ENCODE results near the gene TRAPPC6A. TPM values are rescaled to one million over a fixed set of nuclear protein-coding genes. Genes with fewer than 3 reads are reported as not detected.

The TRAPPC6A gene
- total and polyA plus RNA-seq, 2 of the 4 experiments (the other 2 are of a cell fraction) = 4.1 to 13.4 TPM

DNA sequence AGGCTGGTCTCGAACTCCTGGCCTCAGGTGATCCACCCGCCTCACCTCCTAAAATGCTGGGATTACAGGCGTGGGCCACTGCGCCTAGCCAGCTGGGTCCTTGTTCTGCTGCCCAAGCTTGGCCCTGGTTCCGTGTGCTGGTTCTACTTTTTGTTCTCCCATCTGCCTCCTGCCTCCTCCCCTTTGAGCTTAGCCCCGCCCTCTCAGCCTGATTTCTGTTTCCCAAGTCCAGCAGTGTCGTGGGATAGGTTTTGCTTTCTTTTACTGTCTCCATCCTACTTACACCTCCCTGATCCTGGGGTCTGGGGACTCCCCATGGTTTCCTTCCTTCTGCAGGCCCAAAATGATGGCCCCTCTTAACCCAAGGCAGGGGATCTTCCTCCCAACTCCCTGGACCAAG lies 2.9 kb upstream of the TRAPPC6A start:
- POLR2A ChIA-PET (ENCODE audit: unreplicated experiment) = no interaction called here
- Histone ChIP-seq H4K8ac (ENCODE audit: low read depth in 2 of 2, low read length in 2 of 2) (no peak overlapping the region), H3K9me3 (ENCODE audit: control insufficient read depth, insufficient read depth, low read length) (no peaks in the 10 kb centered on the region), H2BK15ac (ENCODE audit: low read depth, low read length) (no peak overlapping the region), H3K14ac (replicated peaks; ENCODE audit: low read depth, low read length) (no peak overlapping the region), H3K27ac (ENCODE audit: insufficient read depth, low read length) (no peak overlapping the region), H3K4me3 (ENCODE audit: insufficient read depth, low read depth, low read length) (no peak overlapping the region), H3K56ac (ENCODE audit: extremely low read depth, insufficient read depth, low read length) (no peak overlapping the region), H2AFZ (replicated peaks; ENCODE audit: low read length, poor library complexity) (no peak overlapping the region), H3K9me1 (ENCODE audit: insufficient read depth, low read length) (0 out of 2 replicates have a peak, but pooled peaks cover 12% of the 10 kb centered on the region), H2BK120ac (ENCODE audit: low read depth, low read length) (no peak overlapping the region), H4K91ac (ENCODE audit: insufficient read depth, low read depth, low read length) (no peak overlapping the region), H3K9ac (ENCODE audit: low read depth, low read length) (no peak overlapping the region), H3K36me3 (ENCODE audit: control insufficient read depth, insufficient read depth, low read length) (peaks cover 4% of the 10 kb centered on the region; the same call in 1 of the 2 replicates), H3K18ac (ENCODE audit: low read depth, low read length) (no peak overlapping the region), H3K27me3 (ENCODE audit: control insufficient read depth, insufficient read depth, low read length) (no peaks in the 10 kb centered on the region), H2BK20ac (ENCODE audit: low read depth, low read length) (no peak overlapping the region), H3K4me2 (ENCODE audit: low read depth, low read length) (no peak overlapping the region), H4K5ac (ENCODE audit: low read depth, low read length) (no peak overlapping the region), H2AK9ac (replicated peaks; ENCODE audit: low read depth, low read length, poor library complexity) (no peak overlapping the region), H3K23ac (ENCODE audit: low read depth, low read length) (no peak overlapping the region), H4K20me1 (ENCODE audit: insufficient read depth, low read length) (peaks cover 16% of the 10 kb centered on the region; the same call in 1 of the 2 replicates), H2BK5ac (ENCODE audit: low read depth, low read length, poor library complexity, severe bottlenecking) (no peak overlapping the region), H3K79me1 (ENCODE audit: low read depth in 1 of 2, low read length in 2 of 2) (peaks cover 11 to 45% of the 10 kb centered on the region in 2 experiments), H3K4me1 (ENCODE audit: control insufficient read depth, insufficient read depth, low read length) (peaks cover 4% of the 10 kb centered on the region; the same call in 1 of the 2 replicates), H3K4ac (ENCODE audit: low read depth, low read length) (no peak overlapping the region), H2AK5ac (ENCODE audit: low read depth, low read length) (0 out of 2 replicates have a peak overlapping the region, but pooled peaks have one; percentile 30)
- TF ChIP-seq CEBPB (IDR thresholded peaks at IDR 0.05; ENCODE audit: low read depth, low read length) (no peak), MAFK (IDR thresholded peaks at IDR 0.05; ENCODE audit: low read depth, low read length) (no peak), MXI1 (IDR thresholded peaks at IDR 0.05; ENCODE audit: borderline replicate concordance, low read depth, low read length) (no peak), RFX5 (IDR thresholded peaks at IDR 0.05; ENCODE audit: low read depth, low read length) (no peak), RCOR1 (IDR thresholded peaks at IDR 0.05; ENCODE audit: insufficient replicate concordance, low read length) (no peak), BHLHE40 (IDR thresholded peaks at IDR 0.05; ENCODE audit: low read depth, low read length) (no peak), RAD21 (IDR thresholded peaks at IDR 0.05; ENCODE audit: low read length) (no peak), MAZ (IDR thresholded peaks at IDR 0.05; ENCODE audit: borderline replicate concordance, low read depth, low read length) (no peak), SMC3 (IDR thresholded peaks at IDR 0.05; ENCODE audit: low read depth, low read length) (no peak), FOS (IDR thresholded peaks at IDR 0.05; ENCODE audit: low read depth, low read length) (no peak), NFE2L2 (IDR thresholded peaks at IDR 0.05; ENCODE audit: low read depth, low read length) (no peak), CHD1 (IDR thresholded peaks at IDR 0.05; ENCODE audit: low read depth, low read length) (no peak), POLR2A (IDR thresholded peaks at IDR 0.05; ENCODE audit: low read depth, low read length) (no peak)
- TF ChIP-seq, protein P1, sequence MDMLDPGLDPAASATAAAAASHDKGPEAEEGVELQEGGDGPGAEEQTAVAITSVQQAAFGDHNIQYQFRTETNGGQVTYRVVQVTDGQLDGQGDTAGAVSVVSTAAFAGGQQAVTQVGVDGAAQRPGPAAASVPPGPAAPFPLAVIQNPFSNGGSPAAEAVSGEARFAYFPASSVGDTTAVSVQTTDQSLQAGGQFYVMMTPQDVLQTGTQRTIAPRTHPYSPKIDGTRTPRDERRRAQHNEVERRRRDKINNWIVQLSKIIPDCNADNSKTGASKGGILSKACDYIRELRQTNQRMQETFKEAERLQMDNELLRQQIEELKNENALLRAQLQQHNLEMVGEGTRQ (IDR thresholded peaks at IDR 0.05; ENCODE audit: low read depth, low read length) = no peak
- TF ChIP-seq, protein P2, sequence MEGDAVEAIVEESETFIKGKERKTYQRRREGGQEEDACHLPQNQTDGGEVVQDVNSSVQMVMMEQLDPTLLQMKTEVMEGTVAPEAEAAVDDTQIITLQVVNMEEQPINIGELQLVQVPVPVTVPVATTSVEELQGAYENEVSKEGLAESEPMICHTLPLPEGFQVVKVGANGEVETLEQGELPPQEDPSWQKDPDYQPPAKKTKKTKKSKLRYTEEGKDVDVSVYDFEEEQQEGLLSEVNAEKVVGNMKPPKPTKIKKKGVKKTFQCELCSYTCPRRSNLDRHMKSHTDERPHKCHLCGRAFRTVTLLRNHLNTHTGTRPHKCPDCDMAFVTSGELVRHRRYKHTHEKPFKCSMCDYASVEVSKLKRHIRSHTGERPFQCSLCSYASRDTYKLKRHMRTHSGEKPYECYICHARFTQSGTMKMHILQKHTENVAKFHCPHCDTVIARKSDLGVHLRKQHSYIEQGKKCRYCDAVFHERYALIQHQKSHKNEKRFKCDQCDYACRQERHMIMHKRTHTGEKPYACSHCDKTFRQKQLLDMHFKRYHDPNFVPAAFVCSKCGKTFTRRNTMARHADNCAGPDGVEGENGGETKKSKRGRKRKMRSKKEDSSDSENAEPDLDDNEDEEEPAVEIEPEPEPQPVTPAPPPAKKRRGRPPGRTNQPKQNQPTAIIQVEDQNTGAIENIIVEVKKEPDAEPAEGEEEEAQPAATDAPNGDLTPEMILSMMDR (conservative IDR thresholded peaks at IDR 0.05; ENCODE audit: low read depth, low read length) = no peak
- TF ChIP-seq, protein P3, sequence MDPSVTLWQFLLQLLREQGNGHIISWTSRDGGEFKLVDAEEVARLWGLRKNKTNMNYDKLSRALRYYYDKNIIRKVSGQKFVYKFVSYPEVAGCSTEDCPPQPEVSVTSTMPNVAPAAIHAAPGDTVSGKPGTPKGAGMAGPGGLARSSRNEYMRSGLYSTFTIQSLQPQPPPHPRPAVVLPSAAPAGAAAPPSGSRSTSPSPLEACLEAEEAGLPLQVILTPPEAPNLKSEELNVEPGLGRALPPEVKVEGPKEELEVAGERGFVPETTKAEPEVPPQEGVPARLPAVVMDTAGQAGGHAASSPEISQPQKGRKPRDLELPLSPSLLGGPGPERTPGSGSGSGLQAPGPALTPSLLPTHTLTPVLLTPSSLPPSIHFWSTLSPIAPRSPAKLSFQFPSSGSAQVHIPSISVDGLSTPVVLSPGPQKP (IDR thresholded peaks at IDR 0.05; ENCODE audit: borderline replicate concordance, low read depth, low read length) = no peak
- WGBS, 2 experiments (ENCODE audit: extremely low coverage in 2 of 2, insufficient read length in 1 of 2) = 94% methylated on average over 5 of the region's 7 CpGs; no CpG with 5 or more reads in 1 of the 2 experiments
- CTCF ChIA-PET = no interaction called here
- dilution Hi-C loops (cut with HindIII; ENCODE audit: low sequenced_read_pairs, unreplicated experiment) (no loop called here), in situ Hi-C loops (cut with MboI; ENCODE audit: low sequenced_read_pairs) (no loop called here), intact Hi-C loops (cut with micrococcal nuclease) (no loop called here)
- no TSS peak for BruUV-seq (replicated peaks)
- ATAC-seq (ENCODE audit: low read depth) (no peak), DNase-seq (no peak)

All from IMR-90 (cell line).